Measurements from ENCODE around the gene LAX1.

The LAX1 gene

DNA sequence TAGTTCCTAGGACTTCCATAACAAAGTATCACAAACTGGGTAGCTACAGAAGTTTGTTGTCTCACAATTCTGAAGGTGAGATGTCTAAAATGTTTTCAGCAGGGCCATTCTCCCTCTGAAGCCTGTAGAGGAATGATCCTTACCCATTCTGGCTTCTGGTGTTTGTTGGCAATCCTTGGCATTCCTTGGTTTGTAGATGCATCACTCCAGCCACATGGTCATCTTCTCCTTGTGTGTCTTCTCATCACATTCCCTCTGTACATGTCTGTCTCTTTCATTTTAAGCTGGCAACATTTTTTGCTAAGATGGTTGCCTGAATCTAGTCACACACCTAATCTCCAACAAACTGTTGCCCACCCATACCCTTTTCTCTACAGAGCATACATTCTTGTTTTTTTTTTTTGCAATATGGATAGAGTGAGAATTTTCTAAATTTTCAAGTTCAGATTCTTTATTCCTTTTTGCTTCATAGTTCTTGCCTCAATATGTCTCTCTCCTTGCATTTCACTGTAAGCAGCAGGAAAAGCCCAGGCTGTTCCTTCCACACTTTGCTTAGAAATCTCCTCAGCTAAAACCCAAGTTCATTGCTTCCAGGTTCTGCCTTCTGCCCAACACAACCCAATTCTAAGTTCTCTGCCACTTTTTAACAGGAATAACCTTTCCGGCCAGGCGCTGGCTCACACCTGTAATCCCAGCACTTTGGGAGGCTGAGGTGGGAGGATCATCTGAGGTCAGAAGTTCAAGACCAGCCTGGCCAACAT is 48.8 kb downstream of the LAX1 start:
- TF ChIP-seq, protein P1, sequence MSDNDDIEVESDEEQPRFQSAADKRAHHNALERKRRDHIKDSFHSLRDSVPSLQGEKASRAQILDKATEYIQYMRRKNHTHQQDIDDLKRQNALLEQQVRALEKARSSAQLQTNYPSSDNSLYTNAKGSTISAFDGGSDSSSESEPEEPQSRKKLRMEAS (IDR thresholded peaks at IDR 0.05; ENCODE audit: low read depth, low read length): no peak
- no peak for TF ChIP-seq MYC (IDR thresholded peaks at IDR 0.05; ENCODE audit: low read depth, low read length)
- TF ChIP-seq POLR2A (IDR thresholded peaks at IDR 0.05; ENCODE audit: extremely low read depth, insufficient read length): no peak
- TF ChIP-seq, protein P2, sequence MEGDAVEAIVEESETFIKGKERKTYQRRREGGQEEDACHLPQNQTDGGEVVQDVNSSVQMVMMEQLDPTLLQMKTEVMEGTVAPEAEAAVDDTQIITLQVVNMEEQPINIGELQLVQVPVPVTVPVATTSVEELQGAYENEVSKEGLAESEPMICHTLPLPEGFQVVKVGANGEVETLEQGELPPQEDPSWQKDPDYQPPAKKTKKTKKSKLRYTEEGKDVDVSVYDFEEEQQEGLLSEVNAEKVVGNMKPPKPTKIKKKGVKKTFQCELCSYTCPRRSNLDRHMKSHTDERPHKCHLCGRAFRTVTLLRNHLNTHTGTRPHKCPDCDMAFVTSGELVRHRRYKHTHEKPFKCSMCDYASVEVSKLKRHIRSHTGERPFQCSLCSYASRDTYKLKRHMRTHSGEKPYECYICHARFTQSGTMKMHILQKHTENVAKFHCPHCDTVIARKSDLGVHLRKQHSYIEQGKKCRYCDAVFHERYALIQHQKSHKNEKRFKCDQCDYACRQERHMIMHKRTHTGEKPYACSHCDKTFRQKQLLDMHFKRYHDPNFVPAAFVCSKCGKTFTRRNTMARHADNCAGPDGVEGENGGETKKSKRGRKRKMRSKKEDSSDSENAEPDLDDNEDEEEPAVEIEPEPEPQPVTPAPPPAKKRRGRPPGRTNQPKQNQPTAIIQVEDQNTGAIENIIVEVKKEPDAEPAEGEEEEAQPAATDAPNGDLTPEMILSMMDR (IDR thresholded peaks at IDR 0.05; ENCODE audit: low read depth, low read length): no peak
- no peak for DNase-seq (ENCODE audit: low read depth)
- no peak overlapping the region for H3K4me3 ChIP-seq (ENCODE audit: low read depth, low read length)

DNA sequence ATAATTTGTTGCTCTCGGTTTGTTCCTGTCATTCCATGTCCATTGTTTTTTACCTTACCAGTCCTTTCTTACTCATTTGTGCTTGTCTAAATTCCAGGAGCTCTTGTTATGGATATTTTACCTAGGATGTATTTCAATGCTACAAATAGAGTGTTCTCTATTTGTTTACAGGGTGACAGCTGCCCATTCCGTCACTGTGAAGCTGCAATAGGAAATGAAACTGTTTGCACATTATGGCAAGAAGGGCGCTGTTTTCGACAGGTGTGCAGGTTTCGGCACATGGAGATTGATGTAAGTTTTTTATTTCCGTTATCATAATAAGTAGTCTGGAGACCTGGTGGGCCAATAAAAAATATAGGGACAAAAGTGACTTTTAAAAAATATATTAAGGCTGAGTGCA is 53.4 kb downstream of the LAX1 start:
- no peak for DNase-seq (ENCODE audit: low read depth)
- no peak for TF ChIP-seq POLR2A (IDR thresholded peaks at IDR 0.05; ENCODE audit: extremely low read depth, insufficient read length)
- TF ChIP-seq, protein P1 (IDR thresholded peaks at IDR 0.05; ENCODE audit: low read depth, low read length): no peak
- TF ChIP-seq, protein P2 (IDR thresholded peaks at IDR 0.05; ENCODE audit: low read depth, low read length): no peak
- no peak for TF ChIP-seq MYC (IDR thresholded peaks at IDR 0.05; ENCODE audit: low read depth, low read length)
- no peak overlapping the region for H3K4me3 ChIP-seq (ENCODE audit: low read depth, low read length)

DNA sequence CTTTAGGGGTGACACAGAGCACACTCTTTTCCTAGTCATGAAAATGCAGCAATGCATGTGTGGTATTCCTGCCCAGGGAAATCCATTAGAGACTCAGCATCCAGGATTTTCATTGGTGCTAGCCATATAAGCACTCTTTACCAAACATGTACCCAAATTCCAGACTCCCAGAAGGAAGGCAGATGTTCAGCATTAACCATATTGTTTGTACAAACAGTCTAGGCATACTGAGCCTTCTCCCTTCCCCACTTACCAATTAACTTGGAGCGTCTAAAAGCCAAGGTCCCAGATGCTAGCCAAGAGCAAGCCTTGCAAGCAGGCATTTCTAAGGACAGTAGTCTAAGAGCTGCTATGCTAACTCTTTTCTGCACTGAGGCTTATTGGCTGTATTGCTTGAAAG is 58.3 kb downstream of the LAX1 start:
- TF ChIP-seq, protein P1 (IDR thresholded peaks at IDR 0.05; ENCODE audit: low read depth, low read length): no peak
- TF ChIP-seq POLR2A (IDR thresholded peaks at IDR 0.05; ENCODE audit: extremely low read depth, insufficient read length): no peak
- TF ChIP-seq MYC (IDR thresholded peaks at IDR 0.05; ENCODE audit: low read depth, low read length): no peak
- TF ChIP-seq, protein P2 (IDR thresholded peaks at IDR 0.05; ENCODE audit: low read depth, low read length): no peak
- H3K4me3 ChIP-seq (ENCODE audit: low read depth, low read length): no peak overlapping the region
- DNase-seq (ENCODE audit: low read depth): no peak

Data from NB4 (cell line).